Measurements from ENCODE around the gene SLC27A3.
"Not testable (repeated sequence)": the region's sequence is repeated elsewhere in the genome, so short reads cannot be mapped to it uniquely, and the experiment has no call there.

Gene SLC27A3

DNA sequence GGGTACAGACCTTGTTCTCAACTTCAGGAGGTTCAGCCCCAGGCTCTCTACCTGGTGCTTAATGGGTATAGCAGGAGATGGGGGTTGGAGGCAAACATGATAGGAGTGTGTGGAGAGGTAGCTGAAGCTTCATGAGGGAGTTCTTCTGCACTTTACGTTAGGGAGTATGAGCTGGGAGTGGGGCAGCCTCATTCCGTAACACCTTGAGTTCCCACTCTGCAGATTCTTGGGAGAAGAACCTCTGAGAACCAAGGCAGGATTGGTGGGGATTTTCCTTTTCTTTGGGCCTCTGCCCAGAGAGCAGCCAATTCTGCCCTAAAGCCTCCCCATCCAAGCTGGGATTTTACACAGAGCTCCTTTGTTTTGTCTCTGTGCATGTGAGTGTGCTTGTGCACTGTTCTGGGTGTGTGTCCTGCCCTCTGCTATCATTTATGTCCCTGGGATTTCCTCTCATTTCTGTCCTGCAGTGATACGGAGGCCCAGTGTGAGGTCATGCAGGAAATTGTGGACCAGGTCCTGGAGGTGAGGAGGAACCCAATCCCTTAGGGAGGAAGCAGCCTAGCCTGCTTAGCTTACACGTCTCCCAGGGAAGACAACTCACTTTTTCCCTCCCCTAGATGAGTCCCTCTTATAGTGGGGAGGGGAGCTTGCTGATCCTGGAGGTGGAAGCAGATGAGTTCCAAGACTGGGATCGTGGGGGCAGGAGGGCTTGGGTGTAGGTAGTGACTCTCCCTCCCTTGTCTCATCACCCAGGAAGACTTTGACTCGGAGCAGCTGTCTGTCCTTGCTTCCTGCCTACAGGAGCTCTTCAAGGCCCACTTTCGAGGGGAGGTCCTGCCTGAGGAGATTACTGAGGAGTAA is 11.6 kb upstream of the SLC27A3 start:
- DNase-seq (ENCODE audit: low read depth in 2 of 3, low spot score in 1 of 3) = no peak

DNA sequence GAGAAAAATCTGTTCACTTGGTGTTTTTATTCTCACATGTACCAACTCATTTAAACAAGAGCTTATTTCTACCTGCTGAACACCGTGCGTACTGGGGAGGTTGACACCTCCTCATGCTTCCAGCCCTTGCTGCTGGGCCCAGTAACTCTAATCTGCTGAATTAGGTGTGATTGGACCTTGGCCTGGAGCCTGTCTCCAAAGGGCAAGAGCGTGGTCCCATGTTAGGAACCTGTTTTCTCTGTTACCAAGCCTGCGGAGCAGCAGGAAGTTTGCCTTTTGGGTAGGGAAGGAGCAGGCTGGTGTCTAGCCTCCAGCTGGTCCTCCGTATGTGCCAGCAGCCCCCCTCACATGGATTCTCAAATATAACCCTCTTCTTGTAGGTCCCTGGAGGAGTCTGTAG is 10.9 kb upstream of the SLC27A3 start:
- no peak for DNase-seq (ENCODE audit: low read depth in 2 of 3, low spot score in 1 of 3)

DNA sequence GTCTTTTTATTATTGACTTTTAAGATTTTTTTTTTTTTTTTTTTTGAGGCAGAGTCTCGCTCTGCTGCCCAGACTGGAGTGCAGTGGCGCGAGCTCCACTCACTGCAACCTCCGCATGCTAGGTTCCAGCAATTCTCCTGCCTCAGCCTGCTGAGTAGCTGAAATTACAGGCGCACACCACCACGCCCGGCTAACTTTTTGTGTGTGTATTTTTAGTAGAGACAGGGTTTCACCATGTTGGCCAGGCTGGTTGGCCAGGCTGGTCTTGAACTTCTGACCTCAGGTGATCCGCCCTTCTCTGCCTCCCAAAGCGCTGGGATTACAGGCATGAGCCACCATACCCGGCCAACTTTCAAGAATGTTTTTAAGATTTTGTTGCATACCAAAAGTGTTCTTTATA is 8.5 kb upstream of the SLC27A3 start:
- not testable (repeated sequence) for DNase-seq (ENCODE audit: low read depth in 2 of 3, low spot score in 1 of 3)

- no peak for DNase-seq (ENCODE audit: low read depth in 2 of 3, low spot score in 1 of 3)
Observed at GRCh38 chr1:153767519-153767918, 7.7 kb upstream of the SLC27A3 start.

- no peak for DNase-seq (ENCODE audit: low read depth in 2 of 3, low spot score in 1 of 3)
Observed at GRCh38 chr1:153768316-153769181, 6.7 kb upstream of the SLC27A3 start.

- DNase-seq (ENCODE audit: low read depth in 2 of 3, low spot score in 1 of 3) = no peak
Observed at GRCh38 chr1:153769221-153769620, 6.0 kb upstream of the SLC27A3 start.

DNA sequence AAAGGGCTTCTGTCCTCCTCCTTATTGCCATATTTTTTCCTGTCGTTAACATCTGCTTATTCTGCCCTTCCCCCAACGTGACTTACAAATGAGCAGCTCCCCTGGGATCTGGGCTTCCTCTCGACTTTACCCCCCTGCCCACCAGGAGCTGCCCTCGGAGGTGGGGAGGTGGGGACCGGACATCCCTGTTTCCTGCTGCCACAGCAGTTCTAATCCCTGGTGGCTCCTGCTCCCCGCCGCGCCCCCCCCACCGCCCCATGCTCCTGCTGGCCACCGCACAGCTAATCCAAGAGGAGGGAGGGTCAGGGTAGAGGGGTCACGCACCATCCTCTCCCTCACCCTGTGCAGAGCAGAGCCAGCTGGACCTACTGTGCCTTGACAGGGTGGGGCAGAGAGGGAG is 4.4 kb upstream of the SLC27A3 start:
- no peak for DNase-seq (ENCODE audit: low read depth in 2 of 3, low spot score in 1 of 3)

GRCh38 chr1:153771261-153771660 is 3.9 kb upstream of the SLC27A3 start:
- DNase-seq (ENCODE audit: low read depth in 2 of 3, low spot score in 1 of 3) = no peak

DNA sequence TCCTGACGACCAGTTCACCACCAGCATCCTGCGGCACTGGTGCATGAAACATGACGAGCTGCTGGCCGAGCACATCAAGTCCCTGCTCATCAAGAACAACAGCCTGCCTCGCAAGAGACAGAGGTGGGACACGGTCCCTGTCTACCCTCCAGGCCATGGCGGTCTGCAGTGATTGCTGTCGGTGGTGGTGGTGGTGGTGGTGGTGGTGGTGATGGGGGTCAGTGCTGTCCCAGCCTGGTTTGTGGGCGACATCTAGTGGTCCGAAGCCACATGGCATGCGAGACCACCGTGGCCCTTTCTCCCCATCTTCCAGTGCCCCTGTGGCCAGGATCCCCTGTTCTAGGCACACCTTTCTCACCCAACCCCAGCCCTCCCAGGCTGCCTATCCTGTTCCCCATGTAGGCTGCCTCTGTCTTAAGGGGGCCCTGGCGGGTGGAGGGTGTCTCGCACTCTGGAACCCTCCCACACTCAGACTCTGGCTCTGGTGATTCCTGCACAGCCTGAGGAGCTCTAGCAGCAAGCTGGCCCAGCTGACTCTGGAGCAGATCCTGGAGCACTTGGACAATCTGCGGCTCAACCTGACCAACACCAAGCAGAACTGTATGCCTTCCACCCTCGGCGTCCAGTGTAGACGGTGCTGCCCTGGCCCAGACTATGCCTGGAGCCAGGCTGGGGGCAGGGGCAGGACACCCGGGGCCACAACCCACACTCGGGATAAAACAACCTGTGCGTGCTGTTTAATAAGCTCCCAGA is 3.2 kb upstream of the SLC27A3 start:
- no peak for DNase-seq (ENCODE audit: low read depth in 2 of 3, low spot score in 1 of 3)

GRCh38 chr1:153773096-153773921 is 1.9 kb upstream of the SLC27A3 start:
- DNase-seq (ENCODE audit: low read depth in 2 of 3, low spot score in 1 of 3) = no peak

DNA sequence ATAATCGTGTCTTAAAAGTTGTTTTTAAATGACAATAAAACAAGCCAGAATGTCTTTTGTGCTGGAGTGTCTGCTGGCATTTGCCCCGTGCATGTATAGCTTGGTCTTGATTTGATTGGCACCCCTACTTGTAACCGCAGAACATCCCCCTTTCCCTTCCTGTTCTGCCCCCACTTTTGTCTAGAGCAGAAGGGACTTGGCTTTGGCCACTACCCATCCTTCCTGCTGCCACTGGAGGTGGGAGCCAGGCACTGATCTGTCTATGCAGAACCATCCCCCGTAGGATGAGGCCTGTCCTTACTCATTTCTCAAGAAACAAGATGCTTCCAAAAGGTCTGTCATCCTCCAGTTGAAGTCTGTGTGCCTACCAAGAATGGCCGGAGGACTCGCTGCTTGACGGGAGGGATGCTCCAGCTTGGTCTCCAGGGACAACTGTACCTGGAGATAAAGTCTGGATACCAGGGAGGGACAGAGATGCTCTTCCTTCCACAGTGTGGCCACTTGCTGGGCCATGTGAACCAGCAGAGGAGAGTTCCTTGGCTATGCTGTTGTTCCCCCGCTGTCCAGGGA is 1.1 kb upstream of the SLC27A3 start:
- DNase-seq (ENCODE audit: low read depth in 2 of 3, low spot score in 1 of 3) = no peak

DNA sequence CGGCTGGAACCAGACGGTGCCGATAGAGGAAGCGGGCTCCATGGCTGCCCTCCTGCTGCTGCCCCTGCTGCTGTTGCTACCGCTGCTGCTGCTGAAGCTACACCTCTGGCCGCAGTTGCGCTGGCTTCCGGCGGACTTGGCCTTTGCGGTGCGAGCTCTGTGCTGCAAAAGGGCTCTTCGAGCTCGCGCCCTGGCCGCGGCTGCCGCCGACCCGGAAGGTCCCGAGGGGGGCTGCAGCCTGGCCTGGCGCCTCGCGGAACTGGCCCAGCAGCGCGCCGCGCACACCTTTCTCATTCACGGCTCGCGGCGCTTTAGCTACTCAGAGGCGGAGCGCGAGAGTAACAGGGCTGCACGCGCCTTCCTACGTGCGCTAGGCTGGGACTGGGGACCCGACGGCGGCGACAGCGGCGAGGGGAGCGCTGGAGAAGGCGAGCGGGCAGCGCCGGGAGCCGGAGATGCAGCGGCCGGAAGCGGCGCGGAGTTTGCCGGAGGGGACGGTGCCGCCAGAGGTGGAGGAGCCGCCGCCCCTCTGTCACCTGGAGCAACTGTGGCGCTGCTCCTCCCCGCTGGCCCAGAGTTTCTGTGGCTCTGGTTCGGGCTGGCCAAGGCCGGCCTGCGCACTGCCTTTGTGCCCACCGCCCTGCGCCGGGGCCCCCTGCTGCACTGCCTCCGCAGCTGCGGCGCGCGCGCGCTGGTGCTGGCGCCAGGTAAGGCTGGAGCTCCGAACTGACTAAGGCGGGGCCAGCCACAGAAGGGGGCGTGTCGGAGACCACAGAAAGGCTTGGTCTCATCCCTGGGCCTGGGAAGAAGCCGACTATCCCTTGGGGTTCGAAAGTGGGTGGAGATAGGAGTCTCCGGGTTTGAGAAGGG is 486 bp downstream of the SLC27A3 start:
- DNase-seq (ENCODE audit: low read depth in 2 of 3, low spot score in 1 of 3) = peak; percentile 23 to 51 (median 45)

- no peak for DNase-seq (ENCODE audit: low read depth in 2 of 3, low spot score in 1 of 3)
Observed at GRCh38 chr1:153776352-153776751, 1.1 kb downstream of the SLC27A3 start.

GRCh38 chr1:153776845-153777370 is 1.7 kb downstream of the SLC27A3 start:
- no peak for DNase-seq (ENCODE audit: low read depth in 2 of 3, low spot score in 1 of 3)

GRCh38 chr1:153777648-153778047 is 2.4 kb downstream of the SLC27A3 start:
- DNase-seq (ENCODE audit: low read depth in 2 of 3, low spot score in 1 of 3) = no peak

DNA sequence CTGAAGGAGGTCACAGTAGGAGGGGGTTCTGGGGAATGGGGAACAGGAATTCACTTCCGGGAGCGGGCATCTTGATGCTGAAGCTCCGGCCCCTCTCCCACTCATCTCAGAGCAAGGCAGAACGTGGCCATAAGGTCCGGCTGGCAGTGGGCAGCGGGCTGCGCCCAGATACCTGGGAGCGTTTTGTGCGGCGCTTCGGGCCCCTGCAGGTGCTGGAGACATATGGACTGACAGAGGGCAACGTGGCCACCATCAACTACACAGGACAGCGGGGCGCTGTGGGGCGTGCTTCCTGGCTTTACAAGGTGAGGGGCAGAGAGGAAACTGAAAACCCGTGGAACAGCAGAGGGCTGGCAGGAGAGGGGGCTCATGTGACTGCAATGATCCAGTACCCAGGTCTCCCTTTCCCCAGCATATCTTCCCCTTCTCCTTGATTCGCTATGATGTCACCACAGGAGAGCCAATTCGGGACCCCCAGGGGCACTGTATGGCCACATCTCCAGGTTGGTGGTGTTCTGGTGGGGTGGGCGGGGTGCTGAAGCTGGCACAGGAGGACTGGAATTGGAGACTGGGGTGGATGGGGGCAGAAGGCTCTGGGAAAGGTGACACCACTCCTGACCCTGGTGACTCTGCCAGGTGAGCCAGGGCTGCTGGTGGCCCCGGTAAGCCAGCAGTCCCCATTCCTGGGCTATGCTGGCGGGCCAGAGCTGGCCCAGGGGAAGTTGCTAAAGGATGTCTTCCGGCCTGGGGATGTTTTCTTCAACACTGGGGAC is 3.0 kb downstream of the SLC27A3 start:
- DNase-seq (ENCODE audit: low read depth in 2 of 3, low spot score in 1 of 3) = no peak

DNA sequence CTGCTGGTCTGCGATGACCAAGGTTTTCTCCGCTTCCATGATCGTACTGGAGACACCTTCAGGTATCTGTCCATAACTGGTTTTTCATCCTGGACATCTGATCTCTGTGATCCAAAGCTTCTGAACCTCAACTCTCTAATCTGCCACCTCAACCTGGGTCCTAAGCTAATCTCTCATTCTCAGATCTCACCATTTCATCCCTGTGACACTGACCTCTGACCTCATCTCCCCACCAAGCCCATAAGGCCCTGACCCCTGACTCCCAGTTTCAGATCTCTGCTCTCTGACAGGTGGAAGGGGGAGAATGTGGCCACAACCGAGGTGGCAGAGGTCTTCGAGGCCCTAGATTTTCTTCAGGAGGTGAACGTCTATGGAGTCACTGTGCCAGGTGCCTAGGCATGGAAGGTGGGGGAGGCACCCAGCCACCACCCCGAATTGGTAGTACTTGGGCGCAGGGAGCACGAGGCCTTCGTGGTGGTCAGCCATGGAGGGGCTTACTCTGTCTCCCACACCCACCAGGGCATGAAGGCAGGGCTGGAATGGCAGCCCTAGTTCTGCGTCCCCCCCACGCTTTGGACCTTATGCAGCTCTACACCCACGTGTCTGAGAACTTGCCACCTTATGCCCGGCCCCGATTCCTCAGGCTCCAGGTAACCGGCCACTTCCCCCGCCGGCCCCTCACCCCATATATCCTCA is 3.8 kb downstream of the SLC27A3 start:
- DNase-seq (ENCODE audit: low read depth in 2 of 3, low spot score in 1 of 3) = no peak

Measured in stimulated activated CD4-positive, alpha-beta T cell treated with anti-CD3 and anti-CD28 coated beads, Interleukin-12 subunit alpha, Interleukin-12 subunit beta, amount 100 ng/mL, for 48 hours (primary cell).